ENCODE results near the gene CGNL1.

CGNL1 gene

DNA sequence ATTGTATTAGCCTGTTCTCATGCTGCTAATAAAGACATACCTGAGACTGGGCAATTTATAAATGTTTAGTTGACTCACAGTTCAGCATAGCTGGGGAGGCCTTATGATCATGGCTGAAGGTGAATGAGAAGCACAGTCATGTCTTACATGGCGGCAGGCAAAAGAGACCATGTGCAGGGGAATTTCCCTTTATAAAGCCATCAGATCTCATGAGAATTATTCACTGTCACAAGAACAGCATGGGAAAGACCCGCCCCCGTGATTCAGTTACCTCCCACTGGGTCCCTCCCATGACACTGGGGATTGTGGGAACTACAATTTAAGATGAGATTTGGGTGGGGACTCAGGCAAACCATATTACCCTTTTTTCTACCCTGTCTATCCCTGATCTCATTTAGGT is 163.9 kb downstream of the CGNL1 start:
- no peak for DNase-seq (ENCODE audit: insufficient read length, low spot score)
- FAIRE-seq: no peak

DNA sequence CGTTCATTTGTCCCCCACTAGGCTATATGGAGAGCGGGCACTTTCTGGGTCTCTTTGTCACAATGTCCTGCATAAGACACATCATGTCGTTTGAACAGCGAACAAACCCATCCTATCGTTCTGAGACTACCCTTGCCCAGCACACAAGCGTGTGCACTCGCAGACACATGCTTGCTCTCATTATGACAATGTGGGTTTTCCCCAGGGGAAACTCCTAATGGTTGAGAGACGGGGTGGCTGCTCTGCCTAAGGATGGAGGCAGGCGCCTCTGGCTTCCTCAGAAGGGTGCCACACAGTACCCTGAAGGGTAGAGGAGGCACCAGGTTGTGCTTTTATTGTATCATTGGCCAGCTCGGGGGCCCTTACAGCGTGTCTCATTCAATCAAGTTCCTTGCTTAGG is 164.4 kb downstream of the CGNL1 start:
- DNase-seq (ENCODE audit: insufficient read length, low spot score) (no peak), FAIRE-seq (no peak)

DNA sequence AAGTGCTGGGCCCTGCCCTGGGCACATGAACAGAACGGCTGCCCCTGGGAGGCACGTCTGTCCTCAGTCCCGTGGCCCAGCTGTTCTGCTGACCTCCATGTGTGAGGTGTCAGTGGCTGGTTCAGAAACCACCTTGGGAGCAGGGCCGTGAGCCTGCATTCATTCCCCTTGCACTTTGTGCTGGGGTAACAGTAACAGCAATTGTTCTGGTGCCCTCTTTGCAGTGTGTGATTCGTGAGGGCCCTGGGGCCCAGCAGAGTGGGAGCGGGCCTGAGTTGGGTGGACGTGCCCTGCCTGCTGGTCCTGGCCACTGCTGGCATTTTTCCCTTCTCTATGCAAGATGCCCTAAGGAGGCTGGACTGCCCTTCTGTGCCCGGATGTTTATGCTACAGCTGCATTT is 165.0 kb downstream of the CGNL1 start:
- DNase-seq (ENCODE audit: insufficient read length, low spot score) (no peak), FAIRE-seq (no peak)

DNA sequence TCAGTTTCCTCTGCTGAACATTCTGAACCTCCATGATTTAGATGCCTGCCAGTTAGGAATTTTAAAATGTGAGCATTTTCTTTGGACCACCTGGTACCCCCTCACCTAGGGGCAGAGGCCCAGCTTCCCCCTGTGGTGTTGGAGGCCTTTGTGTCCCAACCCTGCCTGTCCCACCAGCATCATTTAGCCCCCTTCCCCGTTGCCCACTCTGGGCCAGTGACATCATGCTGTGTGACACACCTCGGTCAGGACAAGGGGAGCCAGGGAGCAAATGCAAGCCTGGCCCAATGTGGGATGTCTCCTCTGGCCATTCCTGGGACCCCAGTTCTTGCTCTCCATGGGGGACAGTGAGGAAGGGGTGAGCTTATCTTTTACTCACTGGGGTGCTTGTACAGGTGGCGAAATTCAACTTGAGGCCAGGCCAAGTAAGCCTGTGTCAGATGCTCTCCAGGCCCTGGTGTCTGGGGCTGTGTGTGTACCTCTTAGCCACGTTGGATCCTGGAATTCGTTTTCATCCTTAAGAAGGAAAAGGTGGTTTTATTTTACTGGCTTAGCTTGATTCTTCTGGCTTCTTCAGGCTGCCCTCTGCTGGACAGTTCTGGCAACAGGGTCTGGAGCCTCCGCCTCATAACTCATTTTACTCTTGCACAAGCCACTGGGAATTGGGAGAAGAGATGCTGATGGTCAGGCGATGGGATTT is 165.7 kb downstream of the CGNL1 start:
- DNase-seq (ENCODE audit: insufficient read length, low spot score) (peak; percentile 53), FAIRE-seq (peak; percentile 38)

DNA sequence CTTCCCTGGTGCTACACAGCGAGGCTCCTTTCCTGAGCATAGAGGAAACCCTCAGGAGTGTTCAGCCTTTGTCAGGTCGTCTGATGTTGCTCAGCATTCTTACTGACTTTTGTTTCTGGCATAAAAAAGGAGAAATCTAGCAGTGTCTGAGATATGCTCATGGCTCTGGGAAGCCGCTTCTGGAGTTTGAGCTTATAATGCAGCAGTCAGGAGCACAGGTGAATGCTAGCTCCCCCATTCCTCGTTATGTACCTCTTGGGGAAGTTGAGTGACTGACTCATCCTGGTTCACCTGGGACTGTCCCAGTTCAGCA is 166.2 kb downstream of the CGNL1 start:
- no peak for DNase-seq (ENCODE audit: insufficient read length, low spot score)
- no peak for FAIRE-seq

DNA sequence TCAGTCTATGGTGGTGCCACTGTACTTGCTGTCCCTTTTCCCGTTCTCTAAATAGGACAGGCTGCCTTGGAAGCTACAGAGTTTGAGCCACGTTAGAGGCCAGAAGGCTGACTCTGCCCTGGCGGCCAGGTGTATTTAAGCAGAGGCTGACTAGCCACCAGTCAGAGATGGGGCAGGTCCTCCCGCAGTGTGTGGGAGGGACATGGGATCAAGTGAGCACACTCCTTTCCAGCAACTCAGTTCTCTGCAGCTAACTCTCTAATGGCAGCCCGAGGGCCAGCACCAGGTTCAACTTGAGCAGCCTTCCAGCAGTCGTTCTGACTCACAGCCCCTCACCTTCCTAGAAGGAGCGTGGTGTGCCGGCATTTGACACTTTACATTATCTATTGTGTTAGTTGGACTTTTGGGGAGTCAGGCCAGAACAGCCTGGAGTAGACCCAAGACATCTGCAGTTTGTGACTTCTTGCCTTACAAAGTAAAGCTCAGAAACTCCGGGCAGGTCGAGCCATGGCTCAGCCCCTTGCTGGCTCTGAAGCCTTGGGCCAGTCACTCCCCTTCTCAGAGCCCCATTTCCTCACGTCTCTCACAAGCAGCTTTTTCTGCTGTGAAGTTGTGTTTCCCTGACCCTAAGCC is 168.7 kb downstream of the CGNL1 start:
- no peak for DNase-seq (ENCODE audit: insufficient read length, low spot score)
- no peak for FAIRE-seq

DNA sequence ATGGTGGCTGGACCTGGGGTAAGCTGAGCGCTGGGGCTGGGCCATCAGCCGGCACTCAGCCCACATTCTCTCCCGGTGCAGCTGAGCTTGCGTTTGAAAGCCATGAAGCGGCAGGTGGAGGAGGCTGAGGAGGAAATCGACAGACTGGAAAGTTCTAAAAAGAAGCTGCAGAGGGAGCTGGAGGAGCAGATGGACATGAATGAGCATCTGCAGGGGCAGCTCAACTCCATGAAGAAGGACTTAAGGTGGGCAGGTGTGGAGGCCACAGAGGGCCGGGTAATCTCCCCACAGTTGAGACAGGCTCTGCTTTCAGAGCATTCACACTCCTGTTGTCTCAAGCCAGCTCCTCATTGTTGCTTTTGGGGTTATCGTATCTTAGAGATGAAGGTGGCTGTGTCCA is 169.7 kb downstream of the CGNL1 start:
- no peak for FAIRE-seq
- DNase-seq (ENCODE audit: insufficient read length, low spot score): no peak

DNA sequence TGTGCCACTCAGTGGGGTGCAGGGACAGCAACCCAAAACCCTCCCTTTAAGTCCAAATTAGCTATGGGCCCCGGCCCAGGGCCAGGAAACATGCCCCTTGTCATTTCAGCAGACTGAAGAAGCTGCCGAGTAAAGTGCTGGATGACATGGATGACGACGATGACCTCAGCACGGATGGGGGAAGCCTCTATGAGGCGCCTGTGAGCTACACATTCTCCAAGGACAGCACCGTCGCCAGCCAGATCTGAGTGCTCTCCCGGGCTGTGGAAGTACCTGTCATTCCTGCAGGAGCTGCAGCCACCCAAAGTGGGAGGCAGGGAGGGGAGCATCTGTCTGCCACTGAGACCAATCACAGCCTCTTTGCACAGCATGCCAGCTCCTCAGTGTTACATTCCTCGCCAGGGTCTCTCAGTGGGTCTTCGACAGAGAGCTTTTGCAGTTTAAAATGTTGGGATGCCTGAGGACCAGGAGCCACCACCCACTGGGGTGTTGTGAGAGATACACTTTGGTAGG is 171.0 kb downstream of the CGNL1 start:
- no peak for FAIRE-seq

DNA sequence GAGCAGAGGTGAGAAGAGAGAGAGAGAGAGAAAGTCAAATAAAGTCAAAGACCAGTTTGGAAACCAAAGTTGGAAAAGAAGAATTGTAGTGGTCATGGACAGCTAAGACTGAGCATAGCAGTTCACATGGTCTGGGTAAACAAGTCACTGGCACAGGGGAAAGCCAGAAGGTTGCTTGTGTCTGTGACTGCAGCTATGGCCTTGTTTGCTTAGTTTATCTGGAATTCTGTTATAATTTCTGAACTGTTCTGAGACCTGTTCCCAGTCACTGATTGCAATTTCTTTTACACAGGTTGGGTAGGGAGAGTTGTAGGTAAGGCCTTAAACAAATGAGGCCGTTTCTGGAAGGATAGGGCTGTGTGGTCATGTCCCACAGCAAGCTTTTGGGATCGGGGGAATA is 172.0 kb downstream of the CGNL1 start:
- DNase-seq (ENCODE audit: insufficient read length, low spot score) (no peak), FAIRE-seq (no peak)

More for the DNA sequence above, 171.0 kb downstream of the CGNL1 start:
- no peak for DNase-seq (ENCODE audit: insufficient read length, low spot score)

DNA sequence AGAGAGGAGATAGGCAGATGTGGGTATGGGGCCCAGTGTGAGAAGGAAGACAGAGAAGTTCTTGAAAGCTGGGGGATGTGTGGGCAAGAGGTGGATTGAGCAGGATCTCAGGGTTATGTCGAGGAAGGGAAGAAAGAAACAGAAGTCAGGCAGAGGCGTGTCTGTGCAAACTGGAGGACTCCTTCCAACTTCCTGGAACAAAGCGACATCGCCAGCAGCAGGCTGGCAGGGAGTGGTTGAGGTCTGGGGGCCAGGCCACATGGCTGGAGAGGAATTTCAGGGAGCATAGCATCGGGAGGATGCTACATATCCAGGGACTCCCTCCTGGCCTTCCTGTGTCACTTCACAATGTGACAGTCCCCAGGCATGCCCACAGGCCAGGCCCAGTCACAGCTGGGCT is 172.5 kb downstream of the CGNL1 start:
- FAIRE-seq: no peak
- DNase-seq (ENCODE audit: insufficient read length, low spot score): no peak

DNA sequence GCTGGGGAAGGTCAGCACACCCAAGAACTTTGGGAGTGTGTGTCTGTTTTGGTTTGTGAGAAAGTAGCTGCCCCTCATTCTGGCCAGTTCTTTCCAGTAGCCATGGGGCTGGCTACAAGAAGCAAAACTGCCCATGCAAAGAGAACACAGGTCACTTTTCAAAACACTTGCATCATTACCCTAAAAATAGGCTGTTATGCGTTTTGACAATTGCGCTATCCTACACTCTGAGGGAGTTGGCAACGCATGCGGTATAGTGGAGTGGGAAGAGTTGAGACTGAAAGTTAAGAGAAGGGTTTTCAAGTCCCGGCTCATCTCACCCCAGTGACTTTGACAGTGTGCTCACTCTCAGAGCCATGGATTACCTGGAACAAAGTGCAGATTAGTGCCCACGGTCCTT is 173.6 kb downstream of the CGNL1 start:
- DNase-seq (ENCODE audit: insufficient read length, low spot score): no peak
- FAIRE-seq: no peak

DNA sequence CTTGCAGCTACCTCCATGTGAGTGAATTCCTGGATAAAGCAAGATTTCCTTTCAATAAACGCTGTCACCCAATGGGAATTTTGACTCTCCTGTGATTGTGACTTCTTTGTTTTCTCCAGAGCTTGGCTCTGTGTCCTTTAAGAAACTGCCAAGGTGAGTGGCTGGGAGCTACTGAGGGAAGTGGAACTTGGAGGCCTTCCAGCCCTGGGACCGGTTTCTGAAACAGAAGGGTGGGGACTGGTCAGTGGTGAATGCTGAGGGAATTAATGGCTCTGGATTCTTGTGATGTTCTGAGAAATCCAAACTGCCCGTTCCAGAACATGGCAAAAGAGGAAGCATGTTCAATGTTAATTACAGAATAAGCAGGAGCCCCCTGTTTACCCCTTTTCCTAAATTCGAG is 174.3 kb downstream of the CGNL1 start:
- FAIRE-seq: no peak
- DNase-seq (ENCODE audit: insufficient read length, low spot score): no peak

DNA sequence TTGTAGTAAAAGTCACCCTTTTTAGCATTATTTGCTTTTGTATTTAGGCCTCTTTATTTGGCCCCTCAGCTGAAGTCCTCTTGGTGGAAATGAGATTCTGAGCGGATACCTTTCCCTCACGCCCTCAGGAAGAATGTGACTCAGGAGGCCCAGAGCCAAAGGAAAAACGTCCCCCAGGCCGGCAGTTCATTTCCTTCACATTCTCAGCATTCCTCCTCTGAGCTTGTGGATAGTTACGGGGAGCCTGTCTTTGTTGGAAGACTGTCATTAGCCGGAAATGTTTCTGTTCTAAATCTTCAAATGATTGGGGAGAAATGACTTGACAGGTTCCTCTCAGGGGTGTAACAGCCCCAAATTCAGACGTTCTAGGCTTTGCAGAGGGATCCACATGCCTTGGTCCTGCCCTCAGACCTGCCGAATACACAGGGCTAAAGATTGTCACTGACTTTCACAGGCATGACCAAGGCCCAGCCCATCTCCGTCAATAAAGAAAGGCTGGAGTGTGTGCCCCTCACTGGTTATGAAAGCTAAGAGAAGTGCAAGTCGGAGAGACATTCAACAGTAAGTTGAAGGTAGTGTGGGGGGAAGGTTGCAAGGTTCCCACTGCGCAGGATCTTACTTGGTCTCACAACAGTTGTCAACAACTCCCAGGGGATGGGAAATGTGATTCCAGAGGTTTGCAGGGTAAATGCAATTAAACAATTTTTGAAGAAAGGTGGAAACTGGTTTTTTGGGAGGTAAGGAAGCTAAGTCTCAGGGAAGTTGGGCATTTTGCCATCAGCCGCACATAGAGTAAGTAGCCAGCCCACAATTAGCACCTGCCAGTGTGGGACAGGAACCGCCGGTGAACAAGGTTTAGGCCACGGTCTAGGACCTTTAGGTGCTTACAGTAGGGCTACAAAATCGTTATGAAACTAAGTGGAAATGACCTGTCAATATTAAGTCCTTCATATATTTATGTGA is 175.7 kb downstream of the CGNL1 start:
- FAIRE-seq: peak; percentile 70
- DNase-seq (ENCODE audit: insufficient read length, low spot score): peak; percentile 86

DNA sequence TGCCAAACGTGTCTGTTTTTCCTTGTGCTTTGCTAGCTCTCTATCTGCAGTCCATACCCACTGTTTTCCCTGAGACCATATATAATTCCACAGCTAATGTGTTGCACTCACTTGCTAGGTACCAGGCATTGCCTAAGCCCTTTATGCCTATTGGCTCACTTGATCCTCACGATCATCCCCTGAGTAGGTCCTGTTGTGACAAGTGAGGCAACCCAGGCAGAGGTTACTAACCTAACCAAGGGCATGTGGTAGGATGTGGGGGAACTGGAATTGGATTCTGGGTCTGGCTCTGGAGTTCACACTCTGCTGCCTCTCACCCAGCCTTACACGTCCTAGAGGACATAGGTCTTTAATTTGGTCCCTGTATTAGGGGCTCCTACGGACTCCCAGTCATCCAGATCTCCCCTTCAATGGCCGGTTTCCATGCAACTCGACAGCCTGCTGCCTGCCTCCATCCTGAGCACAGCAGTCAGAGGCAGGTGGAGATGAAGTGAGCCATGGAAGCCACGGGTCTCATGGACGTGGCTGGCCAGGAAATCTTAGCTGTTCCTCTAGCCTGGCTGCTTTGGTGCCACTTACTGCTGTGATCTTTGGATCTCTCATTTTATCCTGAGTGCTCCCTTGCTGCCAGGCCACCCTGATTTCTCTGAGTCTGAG is 176.5 kb downstream of the CGNL1 start:
- FAIRE-seq (no peak), DNase-seq (ENCODE audit: insufficient read length, low spot score) (no peak)

DNA sequence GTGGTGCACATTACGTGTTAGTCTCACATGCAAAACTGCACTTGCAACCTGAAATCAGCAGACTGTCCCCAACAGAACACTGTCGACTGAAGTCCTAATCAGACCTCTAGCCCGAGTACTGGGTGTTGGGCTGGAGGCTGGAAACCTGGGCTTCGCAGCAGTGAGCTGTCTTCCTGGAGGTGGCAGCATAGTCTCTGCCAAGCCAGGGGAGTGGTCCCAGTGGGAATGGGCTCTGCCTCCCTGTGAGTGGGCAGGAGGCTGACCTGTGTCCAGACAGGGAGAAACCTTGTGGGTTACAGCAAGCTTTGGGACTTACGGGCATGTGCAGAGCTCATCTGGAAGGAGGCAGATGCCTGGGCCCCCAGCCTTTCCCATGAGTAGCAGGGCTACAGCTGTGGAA is 177.2 kb downstream of the CGNL1 start:
- DNase-seq (ENCODE audit: insufficient read length, low spot score): no peak
- no peak for FAIRE-seq

DNA sequence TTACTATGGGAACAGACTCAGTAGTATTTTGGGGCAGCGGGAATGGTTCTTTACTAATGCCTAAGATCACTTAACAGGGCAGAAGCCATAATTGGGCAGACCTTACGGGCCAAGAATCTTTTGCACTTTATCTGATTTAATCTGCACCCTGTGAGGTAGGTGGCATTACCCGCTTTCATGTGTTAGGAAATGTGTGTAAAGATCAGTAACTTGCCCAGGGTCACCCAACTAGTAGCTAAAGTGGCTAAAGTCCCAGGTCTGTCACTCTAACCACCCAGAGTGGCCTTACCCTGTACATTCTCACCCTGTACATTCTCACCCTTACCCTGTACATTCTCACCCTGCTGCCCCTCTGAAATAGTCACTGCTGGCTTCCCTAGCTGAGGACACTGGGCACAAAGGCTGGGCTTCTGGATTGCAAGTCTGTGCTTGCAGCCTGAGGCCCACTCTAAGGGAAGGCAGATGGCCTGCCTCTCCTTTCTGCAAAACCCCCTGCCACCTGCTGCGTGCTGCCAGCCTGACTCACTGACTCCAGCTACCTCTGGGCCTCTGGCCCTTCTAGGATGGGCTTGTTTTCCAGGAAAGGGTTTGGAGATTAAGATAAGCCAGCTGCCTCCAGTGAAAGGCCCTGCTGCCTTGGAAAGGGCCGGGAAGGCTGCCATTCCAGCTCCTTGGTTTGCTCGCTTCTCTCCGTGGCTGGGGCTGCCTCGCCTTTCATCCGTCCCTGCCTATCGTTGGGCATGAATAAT is 177.9 kb downstream of the CGNL1 start:
- FAIRE-seq (peak; percentile 72), DNase-seq (ENCODE audit: insufficient read length, low spot score) (no peak)

DNA sequence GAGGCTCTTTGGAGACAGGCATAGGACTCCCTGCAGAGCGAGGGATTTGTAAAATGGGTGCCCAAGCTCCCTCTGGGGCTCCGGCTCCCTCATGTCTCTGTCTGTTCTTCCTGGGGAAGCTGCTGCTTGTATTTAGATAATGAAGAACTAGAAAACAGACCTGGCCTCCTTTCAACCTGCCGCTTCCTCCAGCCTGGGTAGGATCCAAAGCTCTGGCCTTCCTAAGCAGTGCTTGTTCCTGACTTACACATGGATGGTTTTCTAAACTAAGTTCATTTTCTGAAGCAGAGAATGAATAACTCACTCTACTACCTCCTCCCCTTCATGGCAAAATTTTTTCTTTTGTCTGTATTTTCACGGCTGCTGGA is 178.5 kb downstream of the CGNL1 start:
- DNase-seq (ENCODE audit: insufficient read length, low spot score) (no peak), FAIRE-seq (no peak)

DNA sequence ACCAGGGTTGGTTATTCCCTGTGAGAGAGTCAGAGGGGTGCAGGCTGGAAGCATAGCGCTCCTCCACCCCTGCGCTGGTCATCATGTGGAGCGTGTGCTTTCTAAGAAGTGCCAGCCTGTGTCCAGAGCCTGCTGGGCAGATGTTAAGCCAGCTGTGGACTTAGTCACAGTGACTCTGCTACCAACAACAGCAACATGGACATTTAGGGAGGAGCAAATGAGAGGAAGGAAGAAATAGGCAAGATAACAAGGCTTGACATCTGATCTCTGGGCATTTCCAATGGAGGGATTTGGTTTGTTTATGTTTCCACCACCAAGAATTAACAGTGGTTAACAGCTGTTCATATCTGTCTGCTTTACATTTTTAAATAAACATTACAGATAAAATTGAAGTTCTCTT is 179.0 kb downstream of the CGNL1 start:
- DNase-seq (ENCODE audit: insufficient read length, low spot score): no peak
- FAIRE-seq: no peak

DNA sequence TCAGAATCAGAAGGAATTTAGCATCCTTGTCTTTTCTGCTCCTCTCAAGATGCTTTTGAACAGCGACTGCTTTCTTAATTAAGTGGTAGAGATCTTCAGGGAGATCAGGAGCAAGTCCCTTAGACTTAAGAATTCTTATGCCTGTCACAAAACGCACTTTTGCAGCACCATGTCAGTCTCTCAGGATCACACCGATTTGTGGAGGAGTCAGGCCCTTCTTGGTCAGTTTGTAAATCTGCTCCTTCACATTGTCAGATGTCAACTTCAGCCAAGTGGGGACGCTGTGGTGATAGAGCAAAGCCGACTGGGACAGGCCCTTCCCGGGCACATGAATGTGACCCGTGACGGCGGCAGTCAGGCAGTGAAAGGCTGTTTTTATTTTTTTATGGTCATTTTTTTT is 179.7 kb downstream of the CGNL1 start:
- DNase-seq (ENCODE audit: insufficient read length, low spot score) (no peak), FAIRE-seq (no peak)

DNA sequence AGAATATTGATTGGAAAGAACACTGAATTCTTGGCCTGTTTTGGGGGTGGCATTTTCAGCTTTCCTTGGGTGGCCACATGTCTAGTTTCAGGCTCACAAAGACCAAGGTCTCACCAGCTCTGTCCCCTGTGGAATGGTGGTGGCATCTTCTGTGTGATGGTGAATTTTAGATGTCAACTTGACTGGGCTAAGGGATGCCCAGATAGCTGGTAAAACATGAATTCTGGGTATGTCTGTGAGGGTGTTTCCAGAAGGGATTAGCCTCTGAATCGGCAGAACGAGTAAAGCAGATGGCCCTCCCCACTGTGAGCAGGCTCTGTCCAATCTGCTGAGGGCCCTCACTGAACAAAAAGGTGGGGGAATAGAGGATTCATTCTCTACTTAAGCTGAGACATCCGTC is 181.0 kb downstream of the CGNL1 start:
- FAIRE-seq: no peak
- no peak for DNase-seq (ENCODE audit: insufficient read length, low spot score)

All from HTR-8/SVneo (cell line).